ENCODE data around the gene TMEM243.

Gene TMEM243

GRCh38 chr7:87173471-87173870 is 46.1 kb downstream of the TMEM243 start:
- ChIA-PET CTCF (no interaction called here), POLR2A (no interaction called here)
- no peak for DNase-seq (ENCODE audit: low read depth, low spot score)
- no peak overlapping the region for H3K4me3 ChIP-seq (ENCODE audit: low read depth, low read length)
- no peak for TF ChIP-seq CTCF (IDR thresholded peaks at IDR 0.05; ENCODE audit: insufficient read depth, low read length, missing control alignments)

- POLR2A ChIA-PET: no interaction called here
- no peak for TF ChIP-seq CTCF (IDR thresholded peaks at IDR 0.05; ENCODE audit: insufficient read depth, low read length, missing control alignments)
- CTCF ChIA-PET: interaction anchor here (1.4 kb wide), 1 partner anchor 24 kb away, joined by 4 read pairs; no protein-coding TSS in a partner anchor
- no peak overlapping the region for H3K4me3 ChIP-seq (ENCODE audit: low read depth, low read length)
- no peak for DNase-seq (ENCODE audit: low read depth, low spot score)
Measured at GRCh38 chr7:87171282-87171934, 48.1 kb downstream of the TMEM243 start.

- POLR2A ChIA-PET: no interaction called here
- no peak for TF ChIP-seq CTCF (IDR thresholded peaks at IDR 0.05; ENCODE audit: insufficient read depth, low read length, missing control alignments)
- no peak for DNase-seq (ENCODE audit: low read depth, low spot score)
- H3K4me3 ChIP-seq (ENCODE audit: low read depth, low read length): no peak overlapping the region
- CTCF ChIA-PET: interaction anchor here (1.4 kb wide), 1 partner anchor 25 kb away, joined by 4 read pairs; no protein-coding TSS in a partner anchor
Measured at GRCh38 chr7:87170828-87171227, 48.7 kb downstream of the TMEM243 start.

GRCh38 chr7:87164433-87164832 is 55.1 kb downstream of the TMEM243 start:
- DNase-seq (ENCODE audit: low read depth, low spot score): no peak
- no peak overlapping the region for H3K4me3 ChIP-seq (ENCODE audit: low read depth, low read length)
- TF ChIP-seq CTCF (IDR thresholded peaks at IDR 0.05; ENCODE audit: insufficient read depth, low read length, missing control alignments): no peak
- CTCF ChIA-PET: no interaction called here
- POLR2A ChIA-PET: no interaction called here

- TF ChIP-seq CTCF (IDR thresholded peaks at IDR 0.05; ENCODE audit: insufficient read depth, low read length, missing control alignments): no peak
- ChIA-PET CTCF (no interaction called here), POLR2A (interaction anchor here (0.6 kb wide), 1 partner anchor 33 kb away, joined by 3 read pairs; no protein-coding TSS in a partner anchor)
- no peak for DNase-seq (ENCODE audit: low read depth, low spot score)
- no peak overlapping the region for H3K4me3 ChIP-seq (ENCODE audit: low read depth, low read length)
Measured at GRCh38 chr7:87159538-87159937, 60.0 kb downstream of the TMEM243 start.

- POLR2A ChIA-PET: no interaction called here
- DNase-seq (ENCODE audit: low read depth, low spot score): no peak
- CTCF ChIA-PET: no interaction called here
- no peak for TF ChIP-seq CTCF (IDR thresholded peaks at IDR 0.05; ENCODE audit: insufficient read depth, low read length, missing control alignments)
- H3K4me3 ChIP-seq (ENCODE audit: low read depth, low read length): no peak overlapping the region
Measured at GRCh38 chr7:87156709-87157108, 62.8 kb downstream of the TMEM243 start.
